H9 (cell line): ENCODE results near the gene CSNK2A2. TPM values are rescaled to one million over a fixed set of nuclear protein-coding genes. Genes with fewer than 3 reads are reported as not detected.

ENCODE experiments used
- DNase-seq: peaks from one replicate; pipeline ENCODE4 v3.0.0-alpha.2; 2017
- H2AFZ ChIP-seq: one replicate; pipeline ENCODE4 v1.6.1; 2013; ENCODE audit warnings: mild to moderate bottlenecking, low read length, control low read depth, moderate library complexity
- H2AK5ac ChIP-seq: 2 replicates; pipeline ENCODE4 v1.6.1; 2013; ENCODE audit warnings: low read length, control low read depth, mixed read lengths; ENCODE audit not compliant: insufficient read length
- H2BK120ac ChIP-seq: one replicate; pipeline ENCODE4 v1.6.1; 2013; ENCODE audit warnings: low read depth, mild to moderate bottlenecking, low read length, control low read depth, inconsistent platforms; ENCODE audit not compliant: poor library complexity, severe bottlenecking
- H2BK12ac ChIP-seq: 2 replicates; pipeline ENCODE4 v1.6.1; 2013; ENCODE audit warnings: low read length, control low read depth, mixed read lengths, low read depth; ENCODE audit not compliant: insufficient read length
- H2BK15ac ChIP-seq: 2 replicates; pipeline ENCODE4 v1.6.1; 2013; ENCODE audit warnings: low read depth, low read length, control low read depth
- H2BK20ac ChIP-seq: one replicate; pipeline ENCODE4 v1.6.1; 2013; ENCODE audit warnings: low read depth, mild to moderate bottlenecking, low read length, control low read depth, inconsistent platforms; ENCODE audit not compliant: poor library complexity, severe bottlenecking
- H2BK5ac ChIP-seq: 2 replicates; pipeline ENCODE4 v1.6.1; 2013; ENCODE audit warnings: low read length, control low read depth, mixed read lengths; ENCODE audit not compliant: insufficient read length
- H3K14ac ChIP-seq: 2 replicates; pipeline ENCODE4 v1.6.1; 2013; ENCODE audit warnings: low read length, control low read depth; ENCODE audit not compliant: insufficient read depth
- H3K18ac ChIP-seq: 2 replicates; pipeline ENCODE4 v1.6.1; 2013; ENCODE audit warnings: low read depth, mild to moderate bottlenecking, mixed read lengths, low read length, control low read depth; ENCODE audit not compliant: insufficient read length
- H3K23ac ChIP-seq: 2 replicates; pipeline ENCODE4 v1.6.1; 2013; ENCODE audit warnings: low read length, control low read depth, mixed read lengths, low read depth; ENCODE audit not compliant: insufficient read length
- H3K23me2 ChIP-seq: 2 replicates; pipeline ENCODE4 v1.6.1; 2013; ENCODE audit warnings: low read depth, mild to moderate bottlenecking, mixed read lengths, low read length, control low read depth; ENCODE audit not compliant: insufficient read length, poor library complexity, severe bottlenecking
- H3K27ac ChIP-seq: 2 replicates; pipeline ENCODE4 v1.5.1; 2013; ENCODE audit warnings: low read length, control low read depth, mixed read lengths, low read depth; ENCODE audit not compliant: insufficient read length
- H3K27me3 ChIP-seq: 2 replicates; pipeline ENCODE4 v1.6.1; 2013; ENCODE audit warnings: low read length, control low read depth, inconsistent platforms; ENCODE audit not compliant: insufficient read depth
- H3K4ac ChIP-seq: 2 replicates; pipeline ENCODE4 v1.6.1; 2013; ENCODE audit warnings: low read depth, mild to moderate bottlenecking, control low read depth, inconsistent platforms, low read length, moderate library complexity
- H3K4me1 ChIP-seq: 2 replicates; pipeline ENCODE4 v1.6.1; 2013; ENCODE audit warnings: low read length, control low read depth, inconsistent platforms; ENCODE audit not compliant: insufficient read depth
- H3K4me2 ChIP-seq: 2 replicates; pipeline ENCODE4 v1.6.1; 2013; ENCODE audit warnings: low read length, control low read depth, mixed read lengths; ENCODE audit not compliant: insufficient read length, insufficient read depth
- H3K56ac ChIP-seq: 2 replicates; pipeline ENCODE4 v1.6.1; 2013; ENCODE audit warnings: low read depth, mild to moderate bottlenecking, mixed read lengths, low read length, control low read depth; ENCODE audit not compliant: insufficient read length
- H3K79me1 ChIP-seq: 2 replicates; pipeline ENCODE4 v1.6.1; 2013; ENCODE audit warnings: low read depth, mild to moderate bottlenecking, moderate library complexity, low read length, control low read depth, inconsistent platforms; ENCODE audit not compliant: insufficient read depth, poor library complexity, severe bottlenecking
- H3K79me2 ChIP-seq: 2 replicates; pipeline ENCODE4 v1.6.1; 2013; ENCODE audit warnings: low read length, control low read depth, inconsistent platforms; ENCODE audit not compliant: insufficient read depth
- H3K9ac ChIP-seq: 2 replicates; pipeline ENCODE4 v1.6.1; 2013; ENCODE audit warnings: low read length, control low read depth, mixed read lengths; ENCODE audit not compliant: insufficient read length; ENCODE audit errors: extremely low read depth
- H3K9me3 ChIP-seq: one replicate; pipeline ENCODE4 v1.6.1; 2013; ENCODE audit warnings: low read depth, low read length, inconsistent platforms; ENCODE audit not compliant: control insufficient read depth
- H3T11ph ChIP-seq: one replicate; pipeline ENCODE4 v1.6.1; 2013; ENCODE audit warnings: mild to moderate bottlenecking, low read length, control low read depth, inconsistent platforms
- H4K20me1 ChIP-seq: one replicate; pipeline ENCODE4 v1.6.1; 2013; ENCODE audit not compliant: control insufficient read depth, insufficient read length, insufficient read depth
- H4K5ac ChIP-seq: 2 replicates; pipeline ENCODE4 v1.6.1; 2013; ENCODE audit warnings: low read depth, mild to moderate bottlenecking, mixed read lengths, low read length, control low read depth; ENCODE audit not compliant: insufficient read length
- H4K8ac ChIP-seq: replicated peaks from 2 replicates; pipeline ENCODE4 v1.6.1; 2013; ENCODE audit warnings: low read length, control low read depth, mixed read lengths, low read depth; ENCODE audit not compliant: insufficient read length
- H4K91ac ChIP-seq: 2 replicates; pipeline ENCODE4 v1.6.1; 2013; ENCODE audit warnings: low read depth, mild to moderate bottlenecking, moderate library complexity, mixed read lengths, low read length, control low read depth; ENCODE audit not compliant: insufficient read length
- H3K27ac Mint-ChIP-seq, 3 experiments: 2 replicates in 2 of 3; 3 replicates in 1 of 3; pipeline ENCODE4 v1.8.0; 2020 to 2021; ENCODE audit warnings: mixed read lengths in 3 of 3, mild to moderate bottlenecking in 1 of 3, moderate library complexity in 1 of 3
- H3K27me3 Mint-ChIP-seq: 2 replicates; pipeline ENCODE4 v1.8.0; 2021; ENCODE audit warnings: low read depth, mild to moderate bottlenecking, moderate library complexity, mixed read lengths
- H3K36me3 Mint-ChIP-seq, 3 experiments: 2 replicates in 2 of 3; 3 replicates in 1 of 3; pipeline ENCODE4 v1.8.0; 2020 to 2021; ENCODE audit warnings: low read depth in 3 of 3, mixed read lengths in 3 of 3; ENCODE audit not compliant: insufficient read depth in 1 of 3
- H3K4me1 Mint-ChIP-seq, 2 experiments: 2 replicates each; pipeline ENCODE4 v1.8.0; 2020; ENCODE audit warnings: mixed read lengths in 2 of 2
- H3K4me3 Mint-ChIP-seq, 2 experiments: 2 replicates in 1 of 2; 3 replicates in 1 of 2; pipeline ENCODE4 v1.8.0; 2020 to 2021; ENCODE audit warnings: mild to moderate bottlenecking in 2 of 2, mixed read lengths in 2 of 2, moderate library complexity in 1 of 2
- H3K9me3 Mint-ChIP-seq, 2 experiments: 2 replicates in 1 of 2; 3 replicates in 1 of 2; pipeline ENCODE4 v1.8.0; 2020; ENCODE audit warnings: mild to moderate bottlenecking in 2 of 2, mixed read lengths in 2 of 2, moderate library complexity in 1 of 2
- CTCF ChIP-seq: fragments of 200-600 bp; sonication (generic); conservative IDR thresholded peaks from 3 replicates; pipeline ENCODE4 v1.8.0; 2021; ENCODE audit warnings: antibody characterized with exemption, mild to moderate bottlenecking
- WGBS: extraction: QIAGEN DNeasy Blood & Tissue Kit; methylation state at CpG from one replicate; pipeline ENCODE4 v1.1.7; 2013; ENCODE audit warnings: missing lambda C conversion rate, low lambda C conversion rate, mixed read lengths; ENCODE audit not compliant: insufficient read length; ENCODE audit errors: extremely low coverage; 5-methylcytosine and 5-hydroxymethylcytosine counted together
- total RNA-seq: library from RNA; stranded (reverse); gene quantifications from 2 replicates; pipeline ENCODE4 v1.2.1, GENCODE V29; 2021

CSNK2A2 gene
- total RNA-seq, 1 experiment from 2014 or later = 134 TPM

GRCh38 chr16:58111302-58111627 is 86.6 kb downstream of the CSNK2A2 start:
- no peak overlapping the region for H4K5ac ChIP-seq
- H2BK5ac ChIP-seq = no peak overlapping the region
- H3K18ac ChIP-seq = no peak overlapping the region
- no peaks in the 10 kb centered on the region for H3K23me2 ChIP-seq
- Mint-ChIP-seq H3K4me1 (peaks cover 37 to 41% of the 10 kb centered on the region in 2 experiments), H3K4me3 (no peak overlapping the region), H3K27me3 (no peaks in the 10 kb centered on the region), H3K36me3 (peaks cover 31 to 40% (median 37%) of the 10 kb centered on the region in 3 experiments), H3K9me3 (peaks cover 0 to 3% of the 10 kb centered on the region in 2 experiments; a peak in 1 of 5 replicates), H3K27ac (peak overlapping the region in 1 of 3 experiments; percentile 26; a peak in 1 of 7 replicates)
- H3T11ph ChIP-seq = no peak overlapping the region
- no peak overlapping the region for H2BK12ac ChIP-seq
- H2BK15ac ChIP-seq = no peak overlapping the region
- H3K23ac ChIP-seq = no peak overlapping the region
- no peak overlapping the region for H4K8ac ChIP-seq
- H3K14ac ChIP-seq = no peak overlapping the region
- H4K91ac ChIP-seq = no peak overlapping the region
- no peak overlapping the region for H2AK5ac ChIP-seq
- no peak overlapping the region for H2BK120ac ChIP-seq
- WGBS = no CpG with 5 or more reads among the region's 3 CpGs
- H4K20me1 ChIP-seq = no peaks in the 10 kb centered on the region
- H3K27me3 ChIP-seq = no peaks in the 10 kb centered on the region
- H3K79me2 ChIP-seq = no peaks in the 10 kb centered on the region
- peaks cover 10% of the 10 kb centered on the region for H3K4me1 ChIP-seq
- H3K4me2 ChIP-seq = no peak overlapping the region
- no peak overlapping the region for H2BK20ac ChIP-seq
- H3K79me1 ChIP-seq = no peaks in the 10 kb centered on the region
- no peak overlapping the region for H3K4ac ChIP-seq
- DNase-seq = no peak
- no peak overlapping the region for H3K56ac ChIP-seq
- no peaks in the 10 kb centered on the region for H3K9me3 ChIP-seq
- no peak overlapping the region for H3K27ac ChIP-seq
- no peak overlapping the region for H2AFZ ChIP-seq
- H3K9ac ChIP-seq = no peak overlapping the region
- TF ChIP-seq CTCF = no peak
